Activated CD8-positive, alpha-beta memory T cell treated with anti-CD3 and anti-CD28 coated beads, Interleukin-2, amount 50 U/mL, for 4 hours (primary cell): ENCODE data around the gene AFAP1L1.

Source experiments
- DNase-seq: peaks from one replicate; pipeline ENCODE4 v3.0.0-alpha.2; 2020

The AFAP1L1 gene

GRCh38 chr5:149271716-149272563, at the start of gene AFAP1L1:
TSS of gene AFAP1L1 (plus strand) at chr5:149271859. CDS start at chr5:149271969, 110 bp downstream.
- DNase-seq = peak; percentile 22

- no peak for DNase-seq
These were observed 48.4 kb upstream of the AFAP1L1 start for GRCh38 chr5:149223081-149223848.

GRCh38 chr5:149224282-149224681, 47.4 kb upstream of the AFAP1L1 start:
- no peak for DNase-seq

DNA sequence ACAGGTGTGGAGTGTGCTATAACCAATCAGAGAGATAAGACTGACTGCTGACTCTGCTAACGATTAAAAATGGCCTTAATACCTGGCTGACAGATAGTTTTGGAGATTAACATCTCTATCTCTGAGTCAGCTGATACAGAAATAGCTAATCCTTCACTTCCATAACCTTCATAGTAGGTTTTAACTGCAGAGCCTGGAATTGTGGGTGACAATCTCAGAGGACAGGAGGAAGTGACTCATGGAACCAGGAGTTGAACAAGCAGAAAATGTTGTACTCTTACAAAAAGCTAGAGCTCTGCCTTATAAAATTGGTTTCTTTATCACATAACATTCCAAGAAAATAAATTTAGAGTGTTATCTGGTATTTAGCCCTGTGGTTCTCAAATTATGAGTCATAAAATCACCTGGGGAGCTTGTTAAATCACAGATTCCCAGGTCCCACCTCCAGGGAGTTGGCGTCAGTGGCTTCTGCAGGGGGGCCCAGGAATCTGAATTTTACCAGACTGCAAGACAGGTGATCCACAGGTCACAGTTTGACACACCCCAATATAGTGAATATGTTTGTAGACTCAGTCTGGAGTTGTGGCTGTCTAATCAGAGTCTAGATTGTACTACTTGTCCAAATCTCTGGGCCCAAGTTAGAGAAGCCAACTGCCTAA, 44.4 kb upstream of the AFAP1L1 start:
- no peak for DNase-seq

- no peak for DNase-seq
These were observed 42.9 kb upstream of the AFAP1L1 start for GRCh38 chr5:149228618-149229297.

DNA sequence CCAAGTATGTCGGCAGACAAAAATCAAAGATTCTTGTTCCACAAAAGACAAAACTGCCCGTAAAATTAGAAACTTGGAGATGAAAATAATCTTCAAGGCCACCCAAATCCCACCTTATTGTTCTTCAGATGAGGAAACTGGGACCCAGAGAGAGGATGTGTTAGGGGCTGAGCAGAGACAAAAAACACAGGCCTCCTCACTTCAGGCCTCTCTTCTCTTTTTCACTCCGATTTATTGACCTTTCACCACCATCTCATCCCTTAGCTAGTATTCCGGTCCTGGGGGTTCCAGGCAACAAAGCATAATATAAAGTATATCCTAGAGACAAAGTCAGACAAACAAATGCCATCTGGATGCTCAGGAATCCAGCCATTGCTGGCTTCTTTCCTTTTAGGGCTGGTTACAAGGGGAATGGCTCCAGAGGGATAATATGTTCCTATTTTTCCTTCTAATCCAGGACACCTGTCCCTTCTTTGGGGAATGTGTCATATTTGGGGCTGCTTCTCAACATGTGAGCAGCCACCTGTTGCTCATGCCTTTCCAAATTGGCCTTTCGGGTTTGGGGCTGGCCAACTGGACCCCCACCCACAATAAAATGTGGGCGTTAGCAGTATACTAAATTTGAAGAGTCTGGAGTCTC, 42.2 kb upstream of the AFAP1L1 start:
- DNase-seq = no peak

- no peak for DNase-seq
These were observed 35.8 kb upstream of the AFAP1L1 start for GRCh38 chr5:149235841-149236240.

DNA sequence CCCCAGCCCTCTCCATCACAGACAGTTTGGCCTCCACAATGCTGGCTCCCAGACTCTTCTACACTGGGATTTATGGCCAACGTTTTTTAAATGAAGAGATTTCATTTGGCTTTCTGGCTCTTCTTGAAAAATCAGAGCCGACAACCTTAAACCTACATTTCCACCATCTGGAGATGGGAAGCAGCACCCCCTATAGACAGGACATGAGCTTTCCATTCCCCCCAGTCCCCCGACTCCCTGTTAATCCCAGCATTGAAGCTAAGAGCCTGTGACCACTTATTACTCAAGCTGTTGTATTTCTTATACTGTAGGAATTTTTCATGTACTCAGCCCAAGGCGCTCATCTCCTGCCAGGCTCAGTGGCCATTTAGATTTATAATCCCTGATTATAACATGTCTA, 34.0 kb upstream of the AFAP1L1 start:
- DNase-seq = no peak

- DNase-seq = no peak
These were observed 33.1 kb upstream of the AFAP1L1 start for GRCh38 chr5:149238540-149238939.

DNA sequence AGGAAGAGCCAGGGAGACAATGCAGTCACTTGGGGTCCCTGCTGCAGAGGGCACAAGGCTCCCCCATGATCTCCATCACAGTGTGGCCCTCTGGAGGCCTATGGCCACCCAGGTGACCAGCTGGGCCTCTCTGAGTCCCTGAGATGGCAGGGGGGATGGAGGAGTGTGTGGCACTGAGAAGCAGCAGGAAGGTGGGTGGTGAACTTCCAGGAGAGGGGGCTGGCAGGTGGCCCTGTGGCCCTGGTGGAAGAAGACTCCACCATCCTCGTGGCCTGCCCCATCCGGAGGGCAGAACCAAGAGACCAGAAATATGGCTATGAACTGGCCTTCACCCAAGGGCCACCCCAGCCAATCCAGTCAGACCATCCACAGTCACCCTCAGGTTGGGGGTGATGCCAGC, 31.7 kb upstream of the AFAP1L1 start:
- no peak for DNase-seq

DNA sequence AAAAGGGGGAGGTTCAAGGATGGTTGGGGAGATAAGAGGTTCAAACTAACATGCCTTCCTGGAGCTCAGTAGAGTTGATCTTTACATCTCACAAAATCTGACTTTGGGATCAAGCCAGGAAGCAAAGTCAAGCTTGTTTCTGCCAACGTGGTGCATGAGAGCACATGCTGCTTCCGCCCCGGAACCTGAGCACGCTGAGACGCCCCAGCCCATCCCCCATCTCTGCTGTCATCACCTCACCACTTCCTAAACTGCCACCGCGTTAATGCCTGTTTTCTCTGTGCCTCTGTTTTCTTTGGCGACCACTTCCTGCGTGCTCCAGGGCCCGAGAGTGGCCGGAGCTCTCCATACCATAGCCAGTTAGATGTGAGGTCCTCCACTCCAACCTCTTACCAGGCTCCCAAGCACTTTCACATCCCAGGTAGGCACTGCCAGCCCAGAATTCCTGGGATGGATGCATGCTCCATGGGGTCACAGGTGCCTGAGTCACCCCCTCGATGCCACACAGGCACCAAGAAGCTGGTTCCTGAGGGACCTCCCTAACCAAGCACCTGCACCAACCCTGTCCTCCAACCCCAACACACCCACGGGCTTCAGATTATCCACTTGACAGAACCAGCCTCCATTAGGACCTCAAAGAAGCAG, 31.2 kb upstream of the AFAP1L1 start:
- DNase-seq = peak; percentile 82

DNA sequence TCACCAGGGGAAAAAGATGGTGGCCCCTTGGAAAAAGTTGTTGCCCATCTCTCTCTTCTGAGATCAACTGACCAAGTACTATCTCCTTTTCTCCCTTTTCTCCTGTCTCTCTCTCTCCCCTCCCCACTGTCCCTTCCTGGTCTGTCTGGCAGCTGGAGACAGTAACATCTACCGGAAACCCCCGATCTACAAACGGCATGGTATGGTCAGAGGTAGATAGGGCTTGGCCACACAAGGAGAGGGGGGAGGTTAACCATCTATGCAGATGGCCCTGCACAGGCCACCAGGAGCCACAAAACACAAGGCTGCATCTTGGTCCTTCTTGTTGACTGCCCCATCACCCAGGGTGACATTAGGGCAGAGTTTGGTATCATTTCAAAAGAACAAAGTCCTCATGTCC, 29.3 kb upstream of the AFAP1L1 start:
- no peak for DNase-seq

- no peak for DNase-seq
These were observed 24.8 kb upstream of the AFAP1L1 start for GRCh38 chr5:149246906-149247305.

- DNase-seq = no peak
These were observed 23.9 kb upstream of the AFAP1L1 start for GRCh38 chr5:149247726-149248125.

- DNase-seq = no peak
These were observed 20.1 kb upstream of the AFAP1L1 start for GRCh38 chr5:149251546-149251945.

- no peak for DNase-seq
These were observed 17.2 kb upstream of the AFAP1L1 start for GRCh38 chr5:149254506-149254905.

DNA sequence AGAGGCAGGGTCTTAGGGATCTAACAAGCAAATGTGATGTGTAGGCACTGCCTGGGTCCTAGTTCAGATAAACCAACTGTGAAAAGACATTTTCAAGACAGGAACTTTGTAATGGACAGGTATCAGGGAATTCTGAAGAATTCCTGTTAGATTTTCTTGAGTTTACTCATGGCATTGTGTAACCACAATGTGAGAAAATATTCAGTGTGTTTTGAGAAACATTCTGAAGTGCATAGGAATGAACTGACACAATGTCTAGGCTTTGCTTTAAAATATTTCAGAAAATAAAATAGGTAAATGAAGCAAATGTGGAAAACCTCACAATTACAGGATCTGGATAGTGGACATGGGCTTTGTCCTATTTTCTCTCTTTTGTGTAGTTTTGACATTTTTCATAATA, 15.2 kb upstream of the AFAP1L1 start:
- no peak for DNase-seq

- no peak for DNase-seq
These were observed 14.5 kb upstream of the AFAP1L1 start for GRCh38 chr5:149257131-149257530.

DNA sequence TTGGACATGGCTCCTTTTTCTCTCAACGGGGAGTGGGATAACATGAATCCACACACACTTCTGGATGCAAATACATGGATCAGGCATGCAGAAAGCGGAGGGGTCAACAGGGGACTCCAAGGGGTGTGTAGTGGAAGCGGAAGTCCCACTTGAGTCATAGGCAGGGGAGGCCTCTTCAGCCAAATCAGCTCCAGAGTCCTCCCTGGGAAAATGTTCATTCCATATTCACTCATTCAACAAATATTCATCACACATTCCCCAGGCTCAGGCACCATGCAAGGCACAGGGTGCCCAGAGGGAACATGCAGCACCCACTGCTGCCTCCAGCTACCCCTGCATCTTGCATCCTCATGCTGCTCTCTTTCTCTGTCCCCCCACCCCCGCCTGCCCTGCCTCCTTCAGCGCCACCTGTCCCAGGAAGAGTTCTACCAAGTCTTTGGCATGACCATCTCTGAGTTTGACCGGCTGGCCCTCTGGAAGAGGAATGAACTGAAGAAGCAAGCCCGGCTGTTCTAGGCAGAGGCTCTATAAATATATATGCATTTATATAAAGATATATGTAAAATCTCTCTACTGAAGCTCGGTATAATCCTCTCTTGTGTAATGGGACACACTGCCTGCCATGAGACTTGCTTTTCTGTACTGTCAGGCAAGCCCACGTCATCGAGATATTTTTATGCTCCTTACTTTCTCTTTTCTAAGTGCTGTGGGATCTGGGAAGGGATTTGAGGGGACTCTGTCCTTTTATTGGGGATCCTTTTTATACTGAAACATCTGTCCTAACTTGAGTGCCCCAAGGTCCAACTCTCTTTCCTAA, 13.6 kb upstream of the AFAP1L1 start:
- DNase-seq = no peak

DNA sequence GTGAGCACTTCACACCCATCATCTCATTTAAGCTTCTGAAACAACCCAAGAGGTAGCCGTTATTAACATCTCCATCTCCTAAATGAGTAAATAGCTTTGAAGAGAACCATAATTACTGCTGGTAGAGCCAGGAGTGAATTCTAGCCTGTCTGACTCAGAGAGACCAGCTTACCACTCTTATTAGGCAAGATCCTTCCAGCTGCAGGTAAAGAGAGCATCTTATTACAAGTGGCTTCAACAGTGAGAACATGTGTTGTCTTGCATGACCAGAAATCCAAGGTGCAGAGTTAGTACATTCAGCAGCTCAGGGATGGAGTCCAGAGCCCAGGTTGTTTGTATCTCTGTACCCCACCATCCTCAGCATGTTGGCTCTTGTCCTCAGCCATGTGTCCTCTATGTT, 10.9 kb upstream of the AFAP1L1 start:
- no peak for DNase-seq

DNA sequence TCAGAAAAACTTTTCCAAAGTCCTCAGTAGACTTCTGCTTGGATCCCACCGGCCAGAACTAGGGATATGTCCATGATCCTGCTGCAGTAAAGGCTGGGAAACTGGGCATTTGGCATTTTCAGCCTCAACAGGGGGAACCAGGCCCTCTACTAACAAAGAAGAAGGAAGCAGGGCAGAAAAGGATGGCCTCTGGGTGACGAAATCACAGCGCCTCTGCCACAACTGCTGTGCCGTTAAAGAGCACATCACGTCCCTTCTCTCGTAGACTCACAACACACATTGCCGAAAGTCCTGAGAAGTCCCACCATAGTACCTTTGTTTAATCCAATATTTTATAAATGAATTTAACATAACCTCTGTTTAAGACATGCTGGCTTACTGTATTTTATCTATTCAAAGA, 10.4 kb upstream of the AFAP1L1 start:
- DNase-seq = no peak
